K562 (cell line): Measurements from ENCODE around the gene PHETA1. TPM values are rescaled to one million over a fixed set of nuclear protein-coding genes. Genes with fewer than 3 reads are reported as not detected.

Experiments
- BHLHE40 ChIP-seq: IDR thresholded peaks from 2 replicates; pipeline ENCODE4 v1.6.1; 2011; ENCODE audit warnings: low read length, improper control_type of control experiment
- GABPA ChIP-seq: fragments of 200-800 bp; sonication (Bioruptor generic); conservative IDR thresholded peaks from 2 replicates; pipeline ENCODE4 v1.6.1; 2016; ENCODE audit warnings: low read depth, missing genetic modification characterization, missing compliant biosample characterization
- GTF3C2 ChIP-seq: IDR thresholded peaks from 3 replicates; pipeline ENCODE4 v1.6.1; 2011; ENCODE audit warnings: borderline replicate concordance, mild to moderate bottlenecking, moderate library complexity; ENCODE audit not compliant: insufficient read length; ENCODE audit errors: extremely low read depth
- HNRNPLL ChIP-seq: fragments of 200-400 bp; formaldehyde crosslinking; IDR thresholded peaks from 2 replicates; pipeline ENCODE4 v1.6.1; 2017; ENCODE audit warnings: low read length, low read depth, mild to moderate bottlenecking; ENCODE audit not compliant: poor library complexity, severe bottlenecking
- ILK ChIP-seq: fragments of 450-650 bp; IDR thresholded peaks from 2 replicates; pipeline ENCODE4 v1.6.1; 2016; ENCODE audit warnings: missing genetic modification characterization, low read depth, mild to moderate bottlenecking, missing compliant biosample characterization, moderate library complexity, borderline replicate concordance
- MGA ChIP-seq: fragments of 450-650 bp; IDR thresholded peaks from 2 replicates; pipeline ENCODE4 v1.6.1; 2016; ENCODE audit warnings: mild to moderate bottlenecking, moderate library complexity
- MXI1 ChIP-seq: IDR thresholded peaks from 2 replicates; pipeline ENCODE4 v1.6.1; 2011; ENCODE audit warnings: low read depth, mild to moderate bottlenecking, improper control_type of control experiment, low read length
- XRCC4 ChIP-seq: IDR thresholded peaks from one replicate; pipeline ENCODE4 v1.6.1; 2011; ENCODE audit not compliant: insufficient read depth, insufficient read length; ENCODE audit errors: extremely low read depth
- ZNF511 ChIP-seq: sonication (generic); formaldehyde crosslinking; IDR thresholded peaks from 2 replicates; pipeline ENCODE4 v1.8.0; 2022; ENCODE audit warnings: mild to moderate bottlenecking, missing genetic modification reagents
- polyA plus RNA-seq, 8 experiments: library from polyadenylated mRNA; depleted of rRNA in 4 of 8; stranded (reverse) in 5 of 8; unstranded in 3 of 8; fragments of >200 nt; fragmentation: Nextera tagmentation in 2 of 8; fragmentation: Illumina TruSeq in 1 of 8; extraction: Ambion mirVana in 2 of 8; extraction: Trizol in 1 of 8; gene quantifications; 2 replicates each; pipeline versions ENCODE4 v1.2.1 to v1.2.3, GENCODE V29; 2011 to 2014; ENCODE audit warnings: inconsistent platforms in 1 of 8, missing spikeins in 1 of 8
- total RNA-seq, 7 experiments: library from RNA; depleted of rRNA in 6 of 7; stranded (reverse); fragments of >200 nt in 6 of 7; fragmentation: Illumina TruSeq in 2 of 7; extraction: Trizol in 2 of 7; gene quantifications; 2 replicates each; pipeline versions ENCODE4 v1.2.1 to v1.2.3, GENCODE V29; 2011 to 2021; ENCODE audit warnings: low replicate concordance in 1 of 7

Gene PHETA1
- total and polyA plus RNA-seq, 9 of the 15 experiments (the other 6 are each of a cell fraction or from before 2014, with no cell fraction given), result 0.03 to 12.4 (median 3.0) TPM

GRCh38 chr12:111368788-111369495 lies at the start of gene PHETA1 (continued):
- TF ChIP-seq BHLHE40 (peak; percentile 11; the same call in 1 of the 2 replicates), ILK (tag) (no peak), HNRNPLL (peak; percentile 14), GABPA (peak; percentile 24; the same call in 1 of the 2 replicates), MXI1 (peak; percentile 71; the same call in 1 of the 2 replicates), GTF3C2 (no peak), MGA (peak; percentile 70), ZNF511 (CRISPR knock-in tag) (0 out of 2 replicates have a peak, but pooled peaks have one; percentile 64), XRCC4 (no peak)
